PC-9 (cell line): ENCODE measurements around the gene IFRD2. TPM values are rescaled to one million over a fixed set of nuclear protein-coding genes. Genes with fewer than 3 reads are reported as not detected.
"Not testable (repeated sequence)": the region's sequence is repeated elsewhere in the genome, so short reads cannot be mapped to it uniquely, and the experiment has no call there.

Experiments
- BruUV-seq: library from RNA; stranded (reverse); fragments of 400-500 nt; replicated peaks from 2 replicates; lab custom pipeline; 2021; lab: Mats Ljungman, UMichigan
- CTCF ChIA-PET: fragments of 300-600 bp; sonication (Branson Sonifier 250); formaldehyde crosslinking; loops from one replicate; lab custom pipeline; 2022; ENCODE audit warnings: antibody characterized with exemption; lab: Charles Lee
- POLR2A ChIA-PET: fragments of 300-600 bp; sonication (Branson Sonifier 250); formaldehyde crosslinking; loops from one replicate; lab custom pipeline; 2022; ENCODE audit warnings: antibody characterized with exemption; ENCODE audit not compliant: unreplicated experiment; lab: Charles Lee
- DNase-seq, 2 experiments: peaks; one replicate each; pipeline versions ENCODE4 v3.0.0 to v3.0.0-alpha.2; 2015 to 2022; ENCODE audit warnings: mixed read lengths in 1 of 2
- H2AFZ ChIP-seq: fragments of 200-600 bp; sonication (generic); 2 replicates; pipeline ENCODE4 v1.8.1; 2017; ENCODE audit warnings: antibody characterized with exemption
- H3F3A ChIP-seq: fragments of 200-600 bp; sonication (generic); 2 replicates; pipeline ENCODE4 v1.8.1; 2017; ENCODE audit warnings: antibody characterized with exemption, mild to moderate bottlenecking, low read depth; ENCODE audit not compliant: insufficient read depth
- H3K27ac ChIP-seq: fragments of 200-600 bp; sonication (generic); 2 replicates; pipeline ENCODE4 v1.6.1; 2016; ENCODE audit warnings: mixed run types
- H3K27me3 ChIP-seq: fragments of 200-600 bp; sonication (generic); 2 replicates; pipeline ENCODE4 v1.6.1; 2016; ENCODE audit warnings: low read depth, mixed run types; ENCODE audit not compliant: insufficient read depth
- H3K36me3 ChIP-seq: fragments of 200-600 bp; sonication (generic); 2 replicates; pipeline ENCODE4 v1.6.1; 2016; ENCODE audit warnings: low read depth, mixed run types
- H3K4me1 ChIP-seq: fragments of 200-600 bp; sonication (generic); replicated peaks from 2 replicates; pipeline ENCODE4 v1.6.1; 2016; ENCODE audit warnings: mixed run types; ENCODE audit not compliant: insufficient read depth
- H3K4me2 ChIP-seq: fragments of 200-600 bp; sonication (generic); 2 replicates; pipeline ENCODE4 v1.6.1; 2017; ENCODE audit warnings: mixed run types
- H3K4me3 ChIP-seq: fragments of 200-600 bp; sonication (generic); 2 replicates; pipeline ENCODE4 v1.6.1; 2016; ENCODE audit warnings: mixed run types
- H3K79me2 ChIP-seq: fragments of 200-600 bp; sonication (generic); 2 replicates; pipeline ENCODE4 v1.6.1; 2017; ENCODE audit warnings: low read depth, mixed run types
- H3K9me2 ChIP-seq: fragments of 200-600 bp; sonication (generic); 2 replicates; pipeline ENCODE4 v1.8.1; 2017; ENCODE audit warnings: mild to moderate bottlenecking; ENCODE audit not compliant: insufficient read depth
- H3K9me3 ChIP-seq: fragments of 200-600 bp; sonication (generic); 2 replicates; pipeline ENCODE4 v1.8.1; 2016; ENCODE audit warnings: low read depth; ENCODE audit not compliant: insufficient read depth
- H4K20me1 ChIP-seq: fragments of 200-600 bp; sonication (generic); 2 replicates; pipeline ENCODE4 v1.8.1; 2017; ENCODE audit not compliant: insufficient read depth
- EZH2 ChIP-seq: fragments of 200-600 bp; sonication (generic); IDR thresholded peaks from 2 replicates; pipeline ENCODE4 v1.8.0; 2017; ENCODE audit warnings: antibody characterized with exemption, low read depth
- intact Hi-C: fragments of 100-400 bp; cut with micrococcal nuclease; formaldehyde crosslinking; loops from one replicate; pipeline ENCODE4 v1.10.0; 2022; ENCODE audit not compliant: unreplicated experiment
- total RNA-seq: library from RNA; stranded (reverse); gene quantifications from 2 replicates; pipeline ENCODE4 v1.2.3, GENCODE V29; 2021
- TF ChIP-seq, protein P1 (sequence below): fragments of 200-600 bp; sonication (generic); conservative IDR thresholded peaks from 2 replicates; pipeline ENCODE4 v1.6.1; 2017; ENCODE audit warnings: mixed run types, antibody characterized with exemption, mild to moderate bottlenecking, moderate library complexity

Gene IFRD2
- total RNA-seq, 1 experiment from 2014 or later: 93.1 TPM

DNA sequence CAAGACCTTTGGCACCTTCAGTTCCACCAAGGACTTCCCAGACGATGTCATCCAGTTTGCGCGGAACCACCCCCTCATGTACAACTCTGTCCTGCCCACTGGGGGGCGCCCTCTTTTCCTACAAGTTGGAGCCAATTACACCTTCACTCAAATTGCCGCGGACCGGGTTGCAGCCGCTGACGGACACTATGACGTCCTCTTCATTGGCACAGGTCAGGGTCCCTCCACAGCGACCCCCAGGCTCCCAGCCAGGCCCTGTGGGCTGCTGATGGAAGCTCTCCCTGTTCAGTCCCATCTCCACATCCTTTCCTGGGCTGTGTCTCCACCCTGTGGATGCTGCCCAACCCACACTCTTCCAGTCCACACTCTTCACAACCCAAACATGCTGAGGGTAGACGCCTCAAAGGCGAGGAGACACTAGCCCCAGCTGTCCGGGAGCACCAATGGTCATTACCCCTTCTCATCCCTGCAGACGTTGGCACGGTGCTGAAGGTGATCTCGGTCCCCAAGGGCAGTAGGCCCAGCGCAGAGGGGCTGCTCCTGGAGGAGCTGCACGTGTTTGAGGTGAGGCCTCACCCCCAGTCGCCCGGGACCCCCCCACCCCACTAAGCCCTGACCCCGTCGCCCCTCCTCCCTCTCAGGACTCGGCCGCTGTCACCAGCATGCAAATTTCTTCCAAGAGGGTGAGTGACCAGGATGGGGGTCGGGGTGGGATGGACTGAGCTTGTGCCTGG is 17.7 kb downstream of the IFRD2 start:
- no peak overlapping the region for H3K4me2 ChIP-seq
- ChIA-PET POLR2A (no interaction called here), CTCF (interaction anchor here (0.6 kb wide), 1 partner anchor 10 kb away, joined by 3 read pairs; no protein-coding TSS in a partner anchor)
- BruUV-seq: no TSS peak
- no peaks in the 10 kb centered on the region for H4K20me1 ChIP-seq
- H3K36me3 ChIP-seq: no peaks in the 10 kb centered on the region
- peaks cover 17% of the 10 kb centered on the region for H3F3A ChIP-seq
- no peaks in the 10 kb centered on the region for H3K9me2 ChIP-seq
- H2AFZ ChIP-seq: no peak overlapping the region
- no peaks in the 10 kb centered on the region for H3K9me3 ChIP-seq
- no peaks in the 10 kb centered on the region for H3K27me3 ChIP-seq
- peak in 1 of 2 experiments; percentile 52 for DNase-seq
- intact Hi-C loops: loop anchor here (1.0 to 5.0 kb wide), 2 partner anchors 50 to 152 kb away; no protein-coding TSS in a partner anchor
- no peak overlapping the region for H3K4me3 ChIP-seq
- peaks cover 15% of the 10 kb centered on the region for H3K79me2 ChIP-seq
- H3K4me1 ChIP-seq: peaks cover 33% of the 10 kb centered on the region
- no peak for TF ChIP-seq EZH2
- TF ChIP-seq, protein P1, sequence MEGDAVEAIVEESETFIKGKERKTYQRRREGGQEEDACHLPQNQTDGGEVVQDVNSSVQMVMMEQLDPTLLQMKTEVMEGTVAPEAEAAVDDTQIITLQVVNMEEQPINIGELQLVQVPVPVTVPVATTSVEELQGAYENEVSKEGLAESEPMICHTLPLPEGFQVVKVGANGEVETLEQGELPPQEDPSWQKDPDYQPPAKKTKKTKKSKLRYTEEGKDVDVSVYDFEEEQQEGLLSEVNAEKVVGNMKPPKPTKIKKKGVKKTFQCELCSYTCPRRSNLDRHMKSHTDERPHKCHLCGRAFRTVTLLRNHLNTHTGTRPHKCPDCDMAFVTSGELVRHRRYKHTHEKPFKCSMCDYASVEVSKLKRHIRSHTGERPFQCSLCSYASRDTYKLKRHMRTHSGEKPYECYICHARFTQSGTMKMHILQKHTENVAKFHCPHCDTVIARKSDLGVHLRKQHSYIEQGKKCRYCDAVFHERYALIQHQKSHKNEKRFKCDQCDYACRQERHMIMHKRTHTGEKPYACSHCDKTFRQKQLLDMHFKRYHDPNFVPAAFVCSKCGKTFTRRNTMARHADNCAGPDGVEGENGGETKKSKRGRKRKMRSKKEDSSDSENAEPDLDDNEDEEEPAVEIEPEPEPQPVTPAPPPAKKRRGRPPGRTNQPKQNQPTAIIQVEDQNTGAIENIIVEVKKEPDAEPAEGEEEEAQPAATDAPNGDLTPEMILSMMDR: peak; percentile 85
- no peak overlapping the region for H3K27ac ChIP-seq

DNA sequence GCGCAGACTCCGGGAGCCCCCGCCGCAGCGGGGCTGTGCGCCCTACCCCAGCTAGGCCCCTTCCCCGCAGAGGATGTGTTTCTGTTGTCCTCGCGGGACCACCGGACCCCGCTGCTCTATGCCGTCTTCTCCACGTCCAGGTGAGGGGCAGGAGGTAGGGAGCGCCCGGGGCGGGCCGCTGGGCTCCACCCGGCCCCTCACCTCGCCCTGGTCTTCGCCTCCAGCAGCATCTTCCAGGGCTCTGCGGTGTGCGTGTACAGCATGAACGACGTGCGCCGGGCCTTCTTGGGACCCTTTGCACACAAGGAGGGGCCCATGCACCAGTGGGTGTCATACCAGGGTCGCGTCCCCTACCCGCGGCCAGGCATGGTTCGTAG is 18.6 kb downstream of the IFRD2 start:
- ChIA-PET CTCF (no interaction called here), POLR2A (no interaction called here)
- Histone ChIP-seq H3K27me3 (no peaks in the 10 kb centered on the region), H2AFZ (no peak overlapping the region), H4K20me1 (no peaks in the 10 kb centered on the region), H3K4me2 (no peak overlapping the region), H3K79me2 (peaks cover 15% of the 10 kb centered on the region), H3K27ac (no peak overlapping the region), H3K9me2 (no peaks in the 10 kb centered on the region), H3K9me3 (no peaks in the 10 kb centered on the region), H3F3A (peaks cover 24% of the 10 kb centered on the region), H3K36me3 (no peaks in the 10 kb centered on the region), H3K4me3 (no peak overlapping the region), H3K4me1 (peaks cover 39% of the 10 kb centered on the region)
- TF ChIP-seq EZH2: no peak
- TF ChIP-seq, protein P1: no peak
- no TSS peak for BruUV-seq
- no peak for DNase-seq
- intact Hi-C loops: loop anchor here (1.0 to 5.0 kb wide), 5 partner anchors 13 to 151 kb away; no protein-coding TSS in a partner anchor

DNA sequence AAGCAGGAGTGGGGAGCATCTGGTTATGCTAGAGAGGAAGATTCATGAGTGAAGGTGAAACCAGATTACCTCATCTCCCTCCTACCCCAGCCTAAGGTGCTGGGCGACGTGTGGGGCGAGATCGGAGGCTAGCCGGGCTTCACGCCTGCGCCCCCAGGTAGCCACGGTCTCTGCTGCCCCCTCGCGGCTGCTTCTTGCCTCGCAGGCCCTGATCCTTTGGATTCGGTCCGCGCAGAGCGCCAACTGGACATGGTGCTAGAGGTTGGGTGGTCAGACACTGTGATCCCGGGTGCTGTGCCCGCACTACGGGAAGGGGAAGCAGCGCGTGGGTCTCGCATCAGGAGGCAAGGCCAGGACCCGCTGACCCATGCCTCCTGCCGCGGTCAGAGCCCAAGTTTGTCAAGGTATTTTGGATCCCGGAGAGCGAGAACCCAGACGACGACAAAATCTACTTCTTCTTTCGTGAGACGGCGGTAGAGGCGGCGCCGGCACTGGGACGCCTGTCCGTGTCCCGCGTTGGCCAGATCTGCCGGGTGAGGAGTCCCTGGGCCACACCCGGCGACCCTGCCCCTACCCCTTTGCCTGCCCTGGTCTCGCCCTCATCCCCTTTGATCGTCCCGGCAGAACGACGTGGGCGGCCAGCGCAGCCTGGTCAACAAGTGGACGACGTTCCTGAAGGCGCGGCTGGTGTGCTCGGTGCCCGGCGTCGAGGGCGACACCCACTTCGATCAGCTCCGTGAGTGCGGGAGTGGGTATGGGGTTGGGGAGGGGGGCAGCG is 19.1 kb downstream of the IFRD2 start:
- peaks cover 44% of the 10 kb centered on the region for H3K4me1 ChIP-seq
- H4K20me1 ChIP-seq: no peaks in the 10 kb centered on the region
- H3K4me2 ChIP-seq: 0 out of 2 replicates have a peak overlapping the region, but pooled peaks have one; percentile 36
- H3K79me2 ChIP-seq: peaks cover 15% of the 10 kb centered on the region
- H3K9me3 ChIP-seq: no peaks in the 10 kb centered on the region
- no TSS peak for BruUV-seq
- intact Hi-C loops: loop anchor here (1.0 to 5.0 kb wide), 4 partner anchors 13 to 151 kb away; no protein-coding TSS in a partner anchor
- DNase-seq: peak; percentile 61 to 85
- no peak overlapping the region for H3K27ac ChIP-seq
- H3K36me3 ChIP-seq: no peaks in the 10 kb centered on the region
- no peak for TF ChIP-seq EZH2
- TF ChIP-seq, protein P1: peak; percentile 91
- H3K4me3 ChIP-seq: no peak overlapping the region
- ChIA-PET CTCF (interaction anchor here (0.7 to 1.2 kb wide), 2 partner anchors 14 to 50 kb away, joined by 3 to 7 read pairs; partner anchors contain the start of gene HYAL2), POLR2A (interaction anchor here (0.6 kb wide), 1 partner anchor 80 kb away, joined by 4 read pairs; no protein-coding TSS in a partner anchor)
- peaks cover 29% of the 10 kb centered on the region for H3F3A ChIP-seq
- no peaks in the 10 kb centered on the region for H3K9me2 ChIP-seq
- no peak overlapping the region for H2AFZ ChIP-seq
- no peaks in the 10 kb centered on the region for H3K27me3 ChIP-seq

DNA sequence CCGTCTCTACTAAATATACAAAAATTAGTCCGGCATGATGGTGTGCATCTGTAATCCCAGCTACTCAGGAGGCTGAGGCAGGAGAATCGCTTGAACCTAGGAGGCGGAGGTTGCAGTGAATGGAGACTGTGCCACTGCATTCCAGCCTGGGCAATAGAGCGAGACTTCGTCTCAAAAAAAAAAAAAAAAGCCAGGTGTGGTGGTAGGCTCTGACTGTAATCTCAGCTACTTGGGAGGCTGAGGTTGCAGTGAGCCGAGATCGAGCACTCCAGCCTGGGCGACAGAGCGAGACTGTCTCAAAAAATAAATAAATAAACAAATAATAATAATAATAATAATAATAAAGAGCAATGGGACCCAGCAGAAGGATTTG is 19.7 kb downstream of the IFRD2 start:
- H3K9me2 ChIP-seq, H3K27me3 ChIP-seq, H3K4me3 ChIP-seq, H2AFZ ChIP-seq, H3K27ac ChIP-seq, DNase-seq, H3K9me3 ChIP-seq, H4K20me1 ChIP-seq, H3K36me3 ChIP-seq, H3K4me2 ChIP-seq, BruUV-seq: not testable (repeated sequence)
- ChIA-PET POLR2A (interaction anchor here (0.7 kb wide), 1 partner anchor 45 kb away, joined by 16 read pairs; no protein-coding TSS in a partner anchor), CTCF (interaction anchor here (0.7 to 1.5 kb wide), 3 partner anchors 13 to 50 kb away, joined by 3 to 7 read pairs (median 4); partner anchors contain the start of gene HYAL2)
- Histone ChIP-seq H3K79me2 (peaks cover 15% of the 10 kb centered on the region), H3K4me1 (peaks cover 44% of the 10 kb centered on the region), H3F3A (peaks cover 29% of the 10 kb centered on the region)
- intact Hi-C loops: loop anchor here (5.0 kb wide), 1 partner anchor 150 kb away; no protein-coding TSS in a partner anchor
